Small intestine (tissue), 7 donors: ENCODE measurements around the gene SH3PXD2B. TPM values are rescaled to one million over a fixed set of nuclear protein-coding genes. Genes with fewer than 3 reads are reported as not detected.
A peak's percentile ranks its signal among the peaks of the same experiment; 100 is the strongest.
"Not testable (repeated sequence)": the region's sequence is repeated elsewhere in the genome, so short reads cannot be mapped to it uniquely, and the experiment has no call there.

Experiments used
- DNase-seq, 2 donors: peaks; one replicate each; pipeline versions ENCODE4 v3.0.0 to v3.0.0-alpha.2; 2013
- FAIRE-seq: peaks from 2 replicates; lab custom pipeline; 2012; peaks lifted over from hg19 to GRCh38; lab: Jason Lieb, UNC
- H3K27ac ChIP-seq, 3 donors: one replicate each; pipeline ENCODE4 v1.5.1; 2013; ENCODE audit warnings: low read length in 2 of 3, mild to moderate bottlenecking in 2 of 3, control low read depth in 1 of 3, inconsistent platforms in 1 of 3, low read depth in 1 of 3, moderate library complexity in 1 of 3
- H3K27me3 ChIP-seq, 3 donors: one replicate each; pipeline ENCODE4 v1.6.1; 2013; ENCODE audit warnings: low read length in 3 of 3, inconsistent platforms in 1 of 3; ENCODE audit not compliant: control insufficient read depth in 3 of 3, insufficient read depth in 3 of 3
- H3K36me3 ChIP-seq, 3 donors: one replicate each; pipeline ENCODE4 v1.6.1; 2013; ENCODE audit warnings: low read length in 3 of 3, inconsistent platforms in 1 of 3, low read depth in 1 of 3, mild to moderate bottlenecking in 1 of 3, moderate library complexity in 1 of 3; ENCODE audit not compliant: control insufficient read depth in 3 of 3, insufficient read depth in 2 of 3
- H3K4me1 ChIP-seq, 3 donors: one replicate each; pipeline ENCODE4 v1.6.1; 2013; ENCODE audit warnings: low read length in 2 of 3, inconsistent platforms in 1 of 3, low read depth in 1 of 3, mild to moderate bottlenecking in 1 of 3, moderate library complexity in 1 of 3; ENCODE audit not compliant: control insufficient read depth in 3 of 3, insufficient read depth in 2 of 3
- H3K4me3 ChIP-seq, 3 donors: one replicate each; pipeline ENCODE4 v1.5.1; 2013; ENCODE audit warnings: low read length in 3 of 3, control low read depth in 1 of 3, inconsistent platforms in 1 of 3, low read depth in 1 of 3, mild to moderate bottlenecking in 1 of 3, moderate library complexity in 1 of 3
- H3K9me3 ChIP-seq, 2 donors: one replicate each; pipeline ENCODE4 v1.6.1; 2013; ENCODE audit warnings: low read depth in 1 of 2, low read length in 1 of 2; ENCODE audit not compliant: control insufficient read depth in 2 of 2, insufficient read depth in 1 of 2
- WGBS, 3 donors: extraction: QIAGEN DNeasy Blood & Tissue Kit; methylation state at CpG; one replicate each; pipeline ENCODE4 v1.1.7; 2013; 5-methylcytosine and 5-hydroxymethylcytosine counted together
- polyA plus RNA-seq, 4 donors: library from polyadenylated mRNA; stranded (reverse) in 3 of 4; unstranded in 1 of 4; fragments of 200-250 nt in 3 of 4; fragments of 120-200 nt in 1 of 4; gene quantifications; one replicate each; pipeline versions ENCODE4 v1.2.1 to v1.2.3, GENCODE V29; 2013
- donor health status: healthy with polysubstance abuse.
- donor health status: control.
- donor health status: control.
- donor health status: Bipolar disorder and iron deficiency.
- donor health status: healthy.

The SH3PXD2B gene
- polyA plus RNA-seq, 4 donors, result 1.1 to 11.9 (median 6.5) TPM

GRCh38 chr5:172358345-172358744 lies 96.0 kb downstream of the SH3PXD2B start:
- H3K4me3 ChIP-seq, result no peak overlapping the region
- no peaks in the 10 kb centered on the region for H3K27me3 ChIP-seq
- FAIRE-seq (no peak), DNase-seq (no peak)
- WGBS, 3 donors, result 87 to 95% (median 88%) methylated on average over 7 of the region's 7 CpGs
- no peak overlapping the region for H3K27ac ChIP-seq
- peaks cover 0 to 4% (median 0%) of the 10 kb centered on the region in 3 donors for H3K4me1 ChIP-seq
- no peaks in the 10 kb centered on the region for H3K9me3 ChIP-seq
- H3K36me3 ChIP-seq, result peaks cover 0 to 46% (median 0%) of the 10 kb centered on the region in 3 donors

GRCh38 chr5:172356527-172356926 lies 97.8 kb downstream of the SH3PXD2B start:
- no peak overlapping the region for H3K27ac ChIP-seq
- no peak for DNase-seq
- no peak overlapping the region for H3K4me3 ChIP-seq
- no peaks in the 10 kb centered on the region for H3K9me3 ChIP-seq
- whole genome bisulfite sequencing, 3 donors, result 89 to 95% (median 92%) methylated on average over 10 of the region's 10 CpGs
- peaks cover 0 to 4% (median 0%) of the 10 kb centered on the region in 3 donors for H3K4me1 ChIP-seq
- no peak for FAIRE-seq
- no peaks in the 10 kb centered on the region for H3K27me3 ChIP-seq
- H3K36me3 ChIP-seq, result peaks cover 0 to 49% (median 6%) of the 10 kb centered on the region in 3 donors

- peaks cover 0 to 4% (median 0%) of the 10 kb centered on the region in 3 donors for H3K4me1 ChIP-seq
- DNase-seq, result no peak
- peaks cover 0 to 46% (median 6%) of the 10 kb centered on the region in 3 donors for H3K36me3 ChIP-seq
- no peak overlapping the region for H3K4me3 ChIP-seq
- no peak overlapping the region for H3K27ac ChIP-seq
- FAIRE-seq, result no peak
- H3K27me3 ChIP-seq, result no peaks in the 10 kb centered on the region
- WGBS, 3 donors, result 87 to 93% (median 90%) methylated on average over 4 of the region's 4 CpGs
- H3K9me3 ChIP-seq, result no peaks in the 10 kb centered on the region
These were observed 98.3 kb downstream of the SH3PXD2B start for GRCh38 chr5:172356047-172356446.

GRCh38 chr5:172353846-172354245 lies 100.5 kb downstream of the SH3PXD2B start:
- no peak for FAIRE-seq
- H3K4me3 ChIP-seq, result no peak overlapping the region
- DNase-seq, result no peak
- no peaks in the 10 kb centered on the region for H3K27me3 ChIP-seq
- peaks cover 0 to 4% (median 0%) of the 10 kb centered on the region in 3 donors for H3K4me1 ChIP-seq
- WGBS, 3 donors, result 94 to 97% (median 94%) methylated on average over 8 to 10 of the region's 10 CpGs
- no peaks in the 10 kb centered on the region for H3K9me3 ChIP-seq
- peaks cover 0 to 59% (median 9%) of the 10 kb centered on the region in 3 donors for H3K36me3 ChIP-seq
- H3K27ac ChIP-seq, result no peak overlapping the region

- no peak for FAIRE-seq
- 74 to 80% (median 79%) methylated on average over 8 of the region's 8 CpGs for WGBS, 3 donors
- Histone ChIP-seq H3K27me3 (no peaks in the 10 kb centered on the region), H3K9me3 (no peaks in the 10 kb centered on the region), H3K36me3 (peaks cover 0 to 58% (median 9%) of the 10 kb centered on the region in 3 donors), H3K27ac (no peak overlapping the region), H3K4me3 (no peak overlapping the region), H3K4me1 (peaks cover 0 to 4% (median 0%) of the 10 kb centered on the region in 3 donors)
- peak in 1 of 2 donors; percentile 19 for DNase-seq
These were observed 101.0 kb downstream of the SH3PXD2B start for GRCh38 chr5:172353271-172353812.

GRCh38 chr5:172352526-172352925 lies 101.8 kb downstream of the SH3PXD2B start:
- H3K4me1 ChIP-seq, H3K27me3 ChIP-seq, FAIRE-seq, DNase-seq, H3K27ac ChIP-seq, H3K9me3 ChIP-seq, H3K4me3 ChIP-seq: not testable (repeated sequence)
- 94 to 97% (median 94%) methylated on average over 7 of the region's 7 CpGs for WGBS, 3 donors
- H3K36me3 ChIP-seq, result peaks cover 0 to 61% (median 9%) of the 10 kb centered on the region in 3 donors

- no peaks in the 10 kb centered on the region for H3K27me3 ChIP-seq
- no peak overlapping the region for H3K27ac ChIP-seq
- DNase-seq, result no peak
- H3K4me3 ChIP-seq, result no peak overlapping the region
- peaks cover 0 to 4% (median 0%) of the 10 kb centered on the region in 3 donors for H3K4me1 ChIP-seq
- H3K36me3 ChIP-seq, result peaks cover 0 to 64% (median 9%) of the 10 kb centered on the region in 3 donors
- no peak for FAIRE-seq
- 94 to 97% (median 95%) methylated on average over 3 of the region's 3 CpGs for WGBS, 3 donors
- H3K9me3 ChIP-seq, result no peaks in the 10 kb centered on the region
These were observed 103.0 kb downstream of the SH3PXD2B start for GRCh38 chr5:172351240-172351778.

- 90 to 93% (median 92%) methylated on average over 26 of the region's 26 CpGs for WGBS, 3 donors
These were observed 103.8 kb downstream of the SH3PXD2B start for GRCh38 chr5:172350212-172351181.

More at GRCh38 chr5:172350212-172351181, 103.8 kb downstream of the SH3PXD2B start:
- Histone ChIP-seq H3K4me1 (peaks cover 0 to 4% (median 0%) of the 10 kb centered on the region in 3 donors), H3K9me3 (no peaks in the 10 kb centered on the region), H3K27me3 (no peaks in the 10 kb centered on the region), H3K27ac (no peak overlapping the region), H3K36me3 (peaks cover 0 to 65% (median 9%) of the 10 kb centered on the region in 3 donors), H3K4me3 (no peak overlapping the region)
- DNase-seq (no peak), FAIRE-seq (no peak)
